OCI-LY1 (cell line): ENCODE measurements around the gene NOM1.

Experiments used
- H2AFZ ChIP-seq: fragments of 200-600 bp; sonication (generic), shearing (Covaris generic); 2 replicates; pipeline ENCODE4 v1.6.0; 2014; ENCODE audit warnings: antibody characterized with exemption, mild to moderate bottlenecking, low read length
- H3F3A ChIP-seq: fragments of 200-600 bp; sonication (generic), shearing (Covaris generic); 2 replicates; pipeline ENCODE4 v1.6.0; 2014; ENCODE audit warnings: mild to moderate bottlenecking, antibody characterized with exemption, low read length, moderate library complexity; ENCODE audit not compliant: insufficient read depth
- H3K27ac ChIP-seq: fragments of 200-600 bp; sonication (generic); 2 replicates; pipeline ENCODE4 v1.5.1; 2014; ENCODE audit warnings: low read length, mixed run types, mild to moderate bottlenecking, low read depth; ENCODE audit not compliant: poor library complexity, severe bottlenecking
- H3K27me3 ChIP-seq: fragments of 200-600 bp; sonication (generic); 2 replicates; pipeline ENCODE4 v1.6.0; 2014; ENCODE audit warnings: antibody characterized with exemption, mild to moderate bottlenecking, low read length, moderate library complexity; ENCODE audit not compliant: insufficient read depth
- H3K36me3 ChIP-seq: fragments of 200-600 bp; sonication (generic); 2 replicates; pipeline ENCODE4 v1.6.1; 2014; ENCODE audit warnings: mild to moderate bottlenecking, antibody characterized with exemption, low read length, moderate library complexity, mixed read lengths; ENCODE audit not compliant: insufficient read depth
- H3K4me1 ChIP-seq: fragments of 200-600 bp; sonication (generic); 2 replicates; pipeline ENCODE4 v1.5.1; 2014; ENCODE audit warnings: mild to moderate bottlenecking, low read length, moderate library complexity; ENCODE audit not compliant: insufficient read depth, severe bottlenecking
- H3K4me2 ChIP-seq: fragments of 200-600 bp; sonication (generic), shearing (Covaris generic); 2 replicates; pipeline ENCODE4 v1.6.1; 2014; ENCODE audit warnings: low read length
- H3K4me3 ChIP-seq: fragments of 200-600 bp; sonication (generic); 2 replicates; pipeline ENCODE4 v1.5.1; 2014; ENCODE audit warnings: low read length, low read depth, mild to moderate bottlenecking, mixed read lengths; ENCODE audit not compliant: poor library complexity, severe bottlenecking
- H3K79me2 ChIP-seq: fragments of 200-600 bp; shearing (Covaris generic); 2 replicates; pipeline ENCODE4 v1.6.1; 2016; ENCODE audit warnings: mixed run types, low read length, mixed read lengths; ENCODE audit not compliant: insufficient read depth
- H3K9ac ChIP-seq: fragments of 200-600 bp; sonication (generic), shearing (Covaris generic); 2 replicates; pipeline ENCODE4 v1.6.1; 2014; ENCODE audit warnings: mild to moderate bottlenecking, low read length, mixed read lengths
- H3K9me2 ChIP-seq: fragments of 200-600 bp; sonication (generic), shearing (Covaris generic); 2 replicates; pipeline ENCODE4 v1.6.1; 2014; ENCODE audit warnings: low read depth, mild to moderate bottlenecking, low read length, mixed read lengths
- H3K9me3 ChIP-seq: fragments of 200-600 bp; shearing (Covaris generic); 2 replicates; pipeline ENCODE4 v1.6.1; 2014; ENCODE audit warnings: low read length, mixed read lengths
- H4K20me1 ChIP-seq: fragments of 200-600 bp; sonication (generic), shearing (Covaris generic); 2 replicates; pipeline ENCODE4 v1.6.0; 2016; ENCODE audit warnings: mild to moderate bottlenecking, low read length; ENCODE audit not compliant: insufficient read depth
- CTCF ChIP-seq: fragments of 200-600 bp; sonication (generic), shearing (Covaris generic); IDR thresholded peaks from 2 replicates; pipeline ENCODE4 v1.5.1; 2017; ENCODE audit warnings: mild to moderate bottlenecking, antibody characterized with exemption, low read length, moderate library complexity, mixed read lengths
- EZH2 ChIP-seq: fragments of 200-600 bp; sonication (generic), shearing (Covaris generic); IDR thresholded peaks from 2 replicates; pipeline ENCODE4 v1.8.0; 2017; ENCODE audit warnings: borderline replicate concordance, mixed run types, mild to moderate bottlenecking, antibody characterized with exemption, low read length, moderate library complexity, mixed read lengths

Gene NOM1

GRCh38 chr7:156988343-156989185, 39.1 kb downstream of the NOM1 start:
- no peak overlapping the region for H3K27ac ChIP-seq

GRCh38 chr7:156989766-156990535, 40.4 kb downstream of the NOM1 start:
- no peaks in the 10 kb centered on the region for H4K20me1 ChIP-seq
- no peaks in the 10 kb centered on the region for H3K36me3 ChIP-seq
- H3K4me2 ChIP-seq: no peak overlapping the region
- TF ChIP-seq EZH2: no peak
- no peaks in the 10 kb centered on the region for H3K79me2 ChIP-seq
- H3F3A ChIP-seq: no peaks in the 10 kb centered on the region
- H3K9me3 ChIP-seq: no peaks in the 10 kb centered on the region
- no peak overlapping the region for H3K4me3 ChIP-seq
- H3K27me3 ChIP-seq: peaks cover 3% of the 10 kb centered on the region; the same call in 1 of the 2 replicates
- no peaks in the 10 kb centered on the region for H3K4me1 ChIP-seq
- H3K9me2 ChIP-seq: no peaks in the 10 kb centered on the region
- no peak overlapping the region for H3K27ac ChIP-seq
- no peak overlapping the region for H3K9ac ChIP-seq
- no peak overlapping the region for H2AFZ ChIP-seq

More at GRCh38 chr7:156988343-156989185, 39.1 kb downstream of the NOM1 start:
- Histone ChIP-seq H3K36me3 (no peaks in the 10 kb centered on the region), H3K27me3 (no peaks in the 10 kb centered on the region; the same call in 1 of the 2 replicates), H3K4me2 (no peak overlapping the region), H3K4me3 (no peak overlapping the region), H3K9me2 (no peaks in the 10 kb centered on the region), H2AFZ (no peak overlapping the region), H3K79me2 (no peaks in the 10 kb centered on the region), H3K9ac (no peak overlapping the region), H3K4me1 (no peaks in the 10 kb centered on the region), H3F3A (no peaks in the 10 kb centered on the region), H3K9me3 (no peaks in the 10 kb centered on the region), H4K20me1 (no peaks in the 10 kb centered on the region)
- TF ChIP-seq CTCF (no peak), EZH2 (no peak)

- Histone ChIP-seq H4K20me1 (no peaks in the 10 kb centered on the region), H3K4me3 (no peak overlapping the region), H3K9me2 (no peaks in the 10 kb centered on the region), H3K27ac (no peak overlapping the region), H3K79me2 (no peaks in the 10 kb centered on the region), H3K9me3 (no peaks in the 10 kb centered on the region), H3K9ac (no peak overlapping the region), H3K27me3 (peaks cover 13% of the 10 kb centered on the region; the same call in 1 of the 2 replicates), H3F3A (no peaks in the 10 kb centered on the region), H3K4me1 (no peaks in the 10 kb centered on the region), H2AFZ (no peak overlapping the region), H3K4me2 (no peak overlapping the region), H3K36me3 (no peaks in the 10 kb centered on the region)
- TF ChIP-seq CTCF (no peak), EZH2 (no peak)
Measured at GRCh38 chr7:156993021-156993924, 43.8 kb downstream of the NOM1 start.
